ENCODE data around the gene CUBN.
"Not testable (repeated sequence)": the region's sequence is repeated elsewhere in the genome, so short reads cannot be mapped to it uniquely, and the experiment has no call there.

CUBN gene

GRCh38 chr10:17138460-17139042 lies 8.9 kb upstream of the CUBN start:
- DNase-seq: no peak

- DNase-seq: no peak
These were observed 5.2 kb upstream of the CUBN start for GRCh38 chr10:17134737-17135260.

GRCh38 chr10:17134282-17134681 lies 4.7 kb upstream of the CUBN start:
- DNase-seq: no peak

- DNase-seq: no peak
These were observed 1.4 kb downstream of the CUBN start for GRCh38 chr10:17128261-17128660.

- DNase-seq: no peak
These were observed 3.3 kb downstream of the CUBN start for GRCh38 chr10:17126327-17126726.

GRCh38 chr10:17125206-17125893 lies 4.3 kb downstream of the CUBN start:
- no peak for DNase-seq

- peak; percentile 67 for DNase-seq
These were observed 5.7 kb downstream of the CUBN start for GRCh38 chr10:17123961-17124360.

- no peak for DNase-seq
These were observed 6.6 kb downstream of the CUBN start for GRCh38 chr10:17122726-17123661.

GRCh38 chr10:17122052-17122451 lies 7.6 kb downstream of the CUBN start:
- no peak for DNase-seq

- no peak for DNase-seq
These were observed 8.9 kb downstream of the CUBN start for GRCh38 chr10:17120694-17121093.

- DNase-seq: no peak
These were observed 9.8 kb downstream of the CUBN start for GRCh38 chr10:17119845-17120244.

- no peak for DNase-seq
These were observed 13.4 kb downstream of the CUBN start for GRCh38 chr10:17116193-17116592.

- no peak for DNase-seq
These were observed 13.9 kb downstream of the CUBN start for GRCh38 chr10:17115683-17116082.

GRCh38 chr10:17114878-17115444 lies 14.7 kb downstream of the CUBN start:
- not testable (repeated sequence) for DNase-seq

GRCh38 chr10:17113889-17114540 lies 15.6 kb downstream of the CUBN start:
- DNase-seq: no peak

GRCh38 chr10:17113346-17113745 lies 16.3 kb downstream of the CUBN start:
- DNase-seq: peak; percentile 64

- no peak for DNase-seq
These were observed 17.0 kb downstream of the CUBN start for GRCh38 chr10:17112566-17112965.

- no peak for DNase-seq
These were observed 20.0 kb downstream of the CUBN start for GRCh38 chr10:17109475-17110207.

- DNase-seq: no peak
These were observed 20.6 kb downstream of the CUBN start for GRCh38 chr10:17109046-17109445.

- no peak for DNase-seq
These were observed 22.6 kb downstream of the CUBN start for GRCh38 chr10:17106991-17107390.

- no peak for DNase-seq
These were observed 27.7 kb downstream of the CUBN start for GRCh38 chr10:17101910-17102266.

Data from islet precursor cell (in vitro differentiated cells).